HG03196 (cell line): ENCODE measurements around the gene ATF6.

ENCODE experiments used
- ATAC-seq: cut with Tn5 transposase; IDR thresholded peaks from one replicate; pipeline ENCODE4 v1.9.1; 2021; ENCODE audit not compliant: unreplicated experiment

Gene ATF6

GRCh38 chr1:161933592-161934588, 167.8 kb downstream of the ATF6 start:
- peak; percentile 68 for ATAC-seq

GRCh38 chr1:161935264-161935663, 169.1 kb downstream of the ATF6 start:
- no peak for ATAC-seq

GRCh38 chr1:161936786-161937185, 170.7 kb downstream of the ATF6 start:
- no peak for ATAC-seq

GRCh38 chr1:161940866-161941591, 174.9 kb downstream of the ATF6 start:
- no peak for ATAC-seq

- ATAC-seq, result no peak
Observed at GRCh38 chr1:161941726-161942436, 175.8 kb downstream of the ATF6 start.

- ATAC-seq, result no peak
Observed at GRCh38 chr1:161943737-161944136, 177.6 kb downstream of the ATF6 start.

- ATAC-seq, result no peak
Observed at GRCh38 chr1:161944381-161944780, 178.3 kb downstream of the ATF6 start.

GRCh38 chr1:161945306-161946060, 179.4 kb downstream of the ATF6 start:
- no peak for ATAC-seq

- ATAC-seq, result no peak
Observed at GRCh38 chr1:161946071-161946987, 180.2 kb downstream of the ATF6 start.

- no peak for ATAC-seq
Observed at GRCh38 chr1:161948435-161948834, 182.3 kb downstream of the ATF6 start.

GRCh38 chr1:161949548-161949947, 183.4 kb downstream of the ATF6 start:
- no peak for ATAC-seq

GRCh38 chr1:161950377-161950776, 184.3 kb downstream of the ATF6 start:
- ATAC-seq, result no peak

GRCh38 chr1:161951646-161952045, 185.5 kb downstream of the ATF6 start:
- ATAC-seq, result no peak

- no peak for ATAC-seq
Observed at GRCh38 chr1:161952607-161953172, 186.6 kb downstream of the ATF6 start.

GRCh38 chr1:161953256-161953920, 187.3 kb downstream of the ATF6 start:
- ATAC-seq, result no peak

- no peak for ATAC-seq
Observed at GRCh38 chr1:161954050-161954449, 187.9 kb downstream of the ATF6 start.

- ATAC-seq, result no peak
Observed at GRCh38 chr1:161954466-161954865, 188.3 kb downstream of the ATF6 start.

- no peak for ATAC-seq
Observed at GRCh38 chr1:161955606-161956005, 189.5 kb downstream of the ATF6 start.

- ATAC-seq, result no peak
Observed at GRCh38 chr1:161956097-161956496, 190.0 kb downstream of the ATF6 start.
